Activated T-cell treated with anti-CD3 and anti-CD28 coated beads for 48 hours (primary cell): Measurements from ENCODE around the gene EXOC6B.
"Not testable (repeated sequence)": the region's sequence is repeated elsewhere in the genome, so short reads cannot be mapped to it uniquely, and the experiment has no call there.

Experiments
- DNase-seq: peaks from one replicate; pipeline ENCODE4 v3.0.0-alpha.2; 2020; ENCODE audit warnings: low read depth

The EXOC6B gene

GRCh38 chr2:72603481-72603880, 222.4 kb downstream of the EXOC6B start:
- DNase-seq, result no peak

DNA sequence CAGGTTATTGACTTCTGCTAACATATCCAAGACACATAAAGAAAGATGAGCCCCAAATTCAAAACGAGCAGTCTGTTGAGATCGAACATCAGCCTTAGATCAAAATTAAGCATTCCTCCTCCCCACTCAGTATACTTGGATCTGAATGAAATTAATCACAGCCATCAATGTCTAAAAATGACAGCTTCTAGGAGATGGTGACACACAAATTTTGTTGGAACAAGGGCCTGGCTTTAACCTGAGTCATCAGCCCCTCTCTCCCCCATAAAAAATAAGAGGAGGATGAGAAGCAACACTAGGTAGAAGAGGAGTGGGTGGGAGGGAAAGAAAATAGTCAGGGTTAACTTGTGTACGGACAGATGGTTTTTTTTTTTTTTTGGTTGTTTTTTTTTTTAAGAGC, 223.1 kb downstream of the EXOC6B start:
- no peak for DNase-seq

GRCh38 chr2:72602095-72602494, 223.7 kb downstream of the EXOC6B start:
- DNase-seq, result no peak

DNA sequence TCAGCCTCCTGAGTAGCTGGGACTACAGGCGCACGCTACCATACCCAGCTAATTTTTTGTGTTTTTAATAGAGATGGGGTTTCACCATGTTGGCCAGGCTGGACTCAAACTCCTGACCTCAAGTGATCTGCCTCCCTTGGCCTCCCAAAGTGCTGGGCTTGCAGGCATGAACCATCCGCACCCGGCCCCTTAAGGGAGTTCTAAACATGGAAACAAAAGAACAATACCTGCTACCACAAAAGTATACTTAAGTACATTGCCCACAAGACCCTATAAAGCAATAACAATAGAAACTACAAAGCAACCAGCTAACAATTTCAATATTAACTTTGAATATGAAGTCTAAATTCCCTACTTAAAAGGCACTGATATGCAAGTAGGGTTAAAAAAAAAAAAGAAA, 242.0 kb downstream of the EXOC6B start:
- not testable (repeated sequence) for DNase-seq

GRCh38 chr2:72583376-72583775, 242.5 kb downstream of the EXOC6B start:
- no peak for DNase-seq

GRCh38 chr2:72581560-72582181, 244.2 kb downstream of the EXOC6B start:
- DNase-seq, result no peak

DNA sequence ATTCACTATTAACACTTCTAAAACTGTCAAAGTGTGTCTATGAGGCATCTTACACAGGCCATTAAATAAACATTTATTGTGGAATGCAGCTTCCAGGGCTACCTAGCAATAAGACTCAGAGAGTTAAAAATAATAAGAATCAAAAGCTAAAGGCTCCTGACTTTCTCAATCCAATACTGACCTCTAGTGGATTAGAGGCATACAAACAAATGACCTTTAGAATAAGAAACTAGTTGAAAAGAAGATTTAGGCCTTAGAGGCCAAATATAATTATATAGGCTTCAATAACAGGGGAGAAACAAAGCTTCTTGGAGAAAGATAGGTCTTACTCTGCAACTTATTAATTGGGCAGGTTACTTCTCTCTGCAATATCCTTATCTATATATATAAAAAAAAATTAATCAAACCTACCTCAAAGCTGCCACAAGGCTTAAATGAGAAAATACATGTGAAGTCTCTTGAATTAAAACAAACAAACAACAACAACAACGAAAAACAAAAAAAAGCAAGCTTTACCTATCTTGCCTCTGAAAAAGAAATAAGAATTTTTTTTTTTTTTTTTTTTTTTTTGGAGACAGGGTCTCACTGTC, 246.1 kb downstream of the EXOC6B start:
- no peak for DNase-seq

- no peak for DNase-seq
These were observed 249.0 kb downstream of the EXOC6B start for GRCh38 chr2:72576861-72577260.

DNA sequence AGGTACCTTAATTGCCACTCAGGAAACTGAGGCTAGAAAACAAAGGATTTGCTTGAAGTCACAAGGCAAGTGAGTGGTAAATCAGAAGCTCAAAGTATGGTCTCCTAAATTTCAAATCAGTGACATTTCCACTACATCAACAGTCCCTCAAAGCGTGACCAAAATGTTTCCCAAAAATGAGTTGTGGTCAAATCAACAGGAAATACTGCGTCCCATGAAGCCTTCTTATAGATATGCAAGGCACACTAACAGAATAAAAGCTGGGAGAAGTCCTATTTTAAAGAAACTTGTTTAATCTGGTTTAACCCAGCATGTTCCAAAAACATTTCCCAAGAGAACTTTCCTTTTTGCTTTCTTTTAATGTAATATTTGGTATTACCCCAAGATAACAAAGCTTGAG, 249.4 kb downstream of the EXOC6B start:
- no peak for DNase-seq

- DNase-seq, result no peak
These were observed 250.9 kb downstream of the EXOC6B start for GRCh38 chr2:72574886-72575285.

GRCh38 chr2:72573232-72573631, 252.6 kb downstream of the EXOC6B start:
- DNase-seq, result no peak

DNA sequence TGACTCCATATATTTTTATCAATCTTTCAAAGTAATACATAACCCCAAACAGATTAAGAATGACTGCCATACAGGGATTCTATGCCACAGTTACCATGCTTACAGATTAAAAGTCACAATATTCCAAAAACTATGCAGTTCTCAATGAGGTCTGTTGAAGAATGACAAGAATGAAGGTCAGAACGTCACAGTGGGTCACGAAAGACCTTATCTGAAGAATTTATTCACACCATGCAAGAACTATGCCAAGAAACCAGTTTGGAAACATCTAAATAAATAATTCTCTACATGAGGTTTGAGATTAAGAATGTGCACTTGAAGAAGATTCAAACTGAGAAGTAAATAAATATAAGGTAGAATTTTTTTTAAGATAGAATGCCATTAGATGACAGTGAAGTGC, 253.3 kb downstream of the EXOC6B start:
- no peak for DNase-seq

DNA sequence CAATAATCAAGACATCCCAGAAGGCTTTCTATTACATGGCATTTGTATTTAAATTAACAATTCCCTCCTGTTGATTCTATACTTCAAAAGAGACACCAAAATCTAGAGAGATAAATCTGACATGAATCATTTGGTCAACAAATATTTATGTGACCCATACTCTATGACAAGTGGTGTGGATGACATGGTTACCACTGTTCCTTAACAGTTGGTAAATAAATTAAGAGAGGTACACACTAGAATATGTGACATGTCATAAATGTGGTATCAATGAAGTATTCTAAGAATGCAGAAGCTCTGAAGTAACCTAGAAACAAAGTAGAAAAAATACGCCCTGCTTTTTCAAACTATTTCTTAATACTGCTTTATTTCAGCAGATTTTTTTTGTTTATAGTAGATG, 255.4 kb downstream of the EXOC6B start:
- no peak for DNase-seq

DNA sequence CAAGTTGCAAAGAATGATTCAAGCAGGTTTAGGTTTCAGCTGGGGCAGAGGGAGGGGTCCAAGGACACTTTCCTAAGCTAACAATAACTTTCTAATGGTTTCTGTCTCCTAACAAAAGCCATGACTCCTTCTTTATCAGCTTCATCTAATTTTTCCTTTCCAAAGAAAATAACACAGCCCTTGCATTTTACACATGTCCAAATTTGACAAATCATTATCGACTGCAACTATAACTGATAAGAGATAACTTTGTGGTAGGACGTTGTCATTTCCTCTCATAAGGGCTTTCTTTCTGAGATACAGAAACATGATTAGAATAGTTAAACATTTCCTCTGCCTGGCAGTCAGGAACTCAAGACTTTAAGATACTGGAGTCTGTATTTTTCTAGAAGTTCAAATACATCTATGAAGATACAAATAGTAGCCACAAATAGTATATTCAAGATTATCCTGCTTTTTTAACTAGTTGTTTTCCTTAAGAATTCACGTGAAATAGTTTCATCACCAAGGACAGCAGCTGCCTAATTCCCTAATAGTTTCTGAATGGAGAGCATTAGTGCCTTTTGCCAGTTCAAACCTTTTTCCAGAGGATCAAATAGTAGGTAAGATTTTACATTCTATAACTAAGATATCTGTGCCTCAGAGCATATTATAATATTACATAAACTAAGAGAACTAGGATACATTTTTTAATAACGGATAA, 263.2 kb downstream of the EXOC6B start:
- DNase-seq, result no peak

DNA sequence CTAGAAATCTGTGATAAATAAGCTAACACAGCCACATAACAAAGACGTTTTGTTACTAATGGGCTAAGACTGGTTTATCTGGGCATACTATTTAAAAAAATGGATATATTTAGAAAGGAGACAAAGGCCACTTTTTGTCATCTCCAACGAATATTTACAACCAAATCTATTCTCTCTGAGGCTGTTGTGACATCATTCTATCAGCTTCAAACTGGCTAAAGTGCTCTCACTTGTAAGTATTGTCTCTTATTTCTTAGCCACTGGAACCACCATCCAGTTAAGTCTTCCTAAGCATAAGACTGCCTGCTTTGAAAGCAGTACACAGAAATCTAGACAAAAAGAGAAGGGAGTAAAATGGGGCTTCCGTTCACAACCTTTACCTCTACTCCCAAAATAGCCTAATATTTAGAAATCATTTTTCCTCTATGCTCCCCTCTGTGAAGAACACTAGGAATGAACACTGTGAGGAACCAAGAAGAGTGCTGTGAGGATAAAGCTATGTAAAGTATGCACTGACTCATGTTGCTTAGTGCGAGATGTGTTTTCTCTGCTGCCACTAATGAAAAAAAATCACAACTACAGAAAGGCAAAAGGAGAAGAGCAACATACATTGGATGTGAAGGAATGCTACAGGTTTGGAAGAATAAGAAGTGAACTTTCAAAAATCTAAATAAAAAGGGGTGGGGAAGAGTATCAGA, 264.1 kb downstream of the EXOC6B start:
- DNase-seq, result no peak

- no peak for DNase-seq
These were observed 269.9 kb downstream of the EXOC6B start for GRCh38 chr2:72555943-72556342.

- DNase-seq, result not testable (repeated sequence)
These were observed 270.5 kb downstream of the EXOC6B start for GRCh38 chr2:72555363-72555762.

DNA sequence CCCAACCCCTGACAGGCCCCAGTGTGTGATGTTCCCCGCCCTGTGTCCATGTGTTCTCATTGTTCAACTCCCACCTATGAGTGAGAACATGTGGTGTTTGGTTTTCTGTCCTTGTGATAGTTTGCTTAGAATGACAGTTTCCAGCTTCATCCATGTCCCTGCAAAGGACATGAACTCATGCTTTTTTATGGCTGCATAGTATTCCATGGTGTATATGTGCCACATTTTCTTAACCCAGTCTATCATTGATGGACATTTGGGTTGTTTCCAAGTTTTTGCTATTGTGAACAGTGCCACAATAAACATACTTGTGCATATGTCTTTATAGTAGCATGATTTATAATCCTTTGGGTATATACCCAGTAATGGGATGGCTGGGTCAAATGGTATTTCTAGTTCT, 270.9 kb downstream of the EXOC6B start:
- not testable (repeated sequence) for DNase-seq

DNA sequence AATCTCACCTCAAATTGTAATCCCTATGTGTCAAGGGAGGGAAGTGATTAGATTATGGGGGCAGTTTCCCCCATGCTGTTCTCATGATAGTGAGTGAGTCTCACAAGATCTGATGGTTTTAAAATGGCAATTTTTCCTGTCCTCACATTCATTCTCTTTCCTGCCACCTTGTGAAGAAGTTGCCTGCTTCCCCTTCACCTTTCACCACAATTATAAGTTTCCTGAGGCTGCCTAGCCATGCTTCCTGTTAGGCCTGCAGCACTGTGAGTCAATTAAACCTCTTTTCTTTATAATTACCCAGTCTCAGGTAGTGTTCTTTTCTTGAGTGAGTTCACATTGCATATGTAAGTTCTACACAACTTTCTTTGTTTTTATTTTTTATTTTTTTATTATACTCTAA, 271.5 kb downstream of the EXOC6B start:
- no peak for DNase-seq

GRCh38 chr2:72548081-72548764, 277.6 kb downstream of the EXOC6B start:
- DNase-seq, result no peak

DNA sequence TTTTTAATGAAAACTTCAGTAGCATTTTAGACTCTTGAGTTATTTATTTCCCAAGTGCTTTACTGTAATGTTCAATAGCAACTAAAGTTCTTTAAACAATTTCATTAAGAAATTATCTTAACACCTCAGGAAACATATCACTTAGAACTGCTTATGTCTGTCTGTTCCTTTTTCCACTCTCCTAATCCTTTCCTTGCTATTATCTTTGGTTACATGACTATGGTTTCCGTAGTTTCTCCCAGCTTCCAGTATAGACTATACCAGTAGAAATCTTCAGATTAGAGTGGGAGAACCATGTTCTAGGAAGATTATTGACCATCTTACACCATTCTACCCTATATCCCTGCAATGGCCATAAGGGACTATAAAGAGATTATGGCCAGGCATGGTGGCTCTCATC, 280.0 kb downstream of the EXOC6B start:
- DNase-seq, result no peak

GRCh38 chr2:72544554-72544953, 281.3 kb downstream of the EXOC6B start:
- DNase-seq, result no peak
